Dermis blood vessel endothelial cell (primary cell): ENCODE measurements around the gene CDC16. TPM values are rescaled to one million over a fixed set of nuclear protein-coding genes. Genes with fewer than 3 reads are reported as not detected.
A peak's percentile ranks its signal among the peaks of the same experiment; 100 is the strongest.

Experiments used
- DNase-seq: peaks from one replicate; pipeline ENCODE4 v3.0.0; 2010
- total RNA-seq: library from RNA; depleted of rRNA; stranded (reverse); fragments of >200 nt; gene quantifications from 2 replicates; pipeline ENCODE4 v1.2.3, GENCODE V29; 2014

Gene CDC16
- total RNA-seq, 1 donor from 2014 or later = 46.5 TPM

- no peak for DNase-seq
Measured at GRCh38 chr13:114264886-114265611, 30.4 kb downstream of the CDC16 start.

- no peak for DNase-seq
Measured at GRCh38 chr13:114266241-114266640, 31.5 kb downstream of the CDC16 start.

GRCh38 chr13:114268344-114269280, 33.9 kb downstream of the CDC16 start:
- no peak for DNase-seq

GRCh38 chr13:114269281-114269770, 34.6 kb downstream of the CDC16 start:
- DNase-seq = no peak

- no peak for DNase-seq
Measured at GRCh38 chr13:114272977-114273376, 38.3 kb downstream of the CDC16 start.

DNA sequence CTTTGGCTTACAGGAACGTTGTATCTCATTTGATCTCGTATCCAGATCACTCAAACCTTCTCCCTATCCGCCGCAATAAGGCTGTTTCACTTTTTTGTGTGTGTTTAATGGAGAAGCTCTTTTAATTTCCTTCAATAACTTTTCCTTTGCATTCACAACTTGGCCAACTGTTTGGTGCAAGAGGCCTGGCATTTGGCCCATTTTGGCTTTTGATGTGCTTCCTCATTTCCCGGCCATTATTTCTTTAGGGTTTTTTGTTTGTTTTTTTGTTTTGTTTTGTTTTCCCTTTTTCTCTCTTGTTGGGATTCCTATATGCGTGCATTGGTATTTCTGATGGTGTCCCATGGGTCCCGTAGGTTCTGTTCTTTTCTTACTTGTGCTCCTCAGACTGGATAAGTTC, 40.6 kb downstream of the CDC16 start:
- DNase-seq = peak; percentile 17

DNA sequence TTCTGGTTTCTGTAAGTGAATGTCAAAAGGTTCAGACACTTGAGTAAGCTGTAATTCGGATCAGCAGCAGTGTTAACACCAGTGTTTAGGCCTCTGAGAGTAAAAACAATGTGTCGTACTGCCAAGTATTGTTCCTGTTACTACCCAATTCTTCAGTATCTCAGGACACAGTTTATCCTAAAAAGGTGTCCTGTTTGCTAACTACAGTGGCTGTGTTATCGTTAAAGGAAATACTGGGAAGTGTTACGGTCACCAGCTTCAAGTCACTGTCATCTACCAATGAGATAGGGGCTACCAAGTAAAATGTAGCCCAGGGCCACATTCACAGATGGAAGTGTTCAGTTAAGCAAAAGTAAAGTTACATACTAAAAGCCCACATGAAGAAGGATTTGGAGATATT, 44.4 kb downstream of the CDC16 start:
- no peak for DNase-seq

- DNase-seq = no peak
Measured at GRCh38 chr13:114279758-114280355, 45.2 kb downstream of the CDC16 start.

- DNase-seq = peak; percentile 96
Measured at GRCh38 chr13:114281351-114282040, 46.8 kb downstream of the CDC16 start, which contains the start of gene UPF3A. UPF3A (plus strand) TSS chr13:114281601; CDS start chr13:114281640, 39 bp downstream.

DNA sequence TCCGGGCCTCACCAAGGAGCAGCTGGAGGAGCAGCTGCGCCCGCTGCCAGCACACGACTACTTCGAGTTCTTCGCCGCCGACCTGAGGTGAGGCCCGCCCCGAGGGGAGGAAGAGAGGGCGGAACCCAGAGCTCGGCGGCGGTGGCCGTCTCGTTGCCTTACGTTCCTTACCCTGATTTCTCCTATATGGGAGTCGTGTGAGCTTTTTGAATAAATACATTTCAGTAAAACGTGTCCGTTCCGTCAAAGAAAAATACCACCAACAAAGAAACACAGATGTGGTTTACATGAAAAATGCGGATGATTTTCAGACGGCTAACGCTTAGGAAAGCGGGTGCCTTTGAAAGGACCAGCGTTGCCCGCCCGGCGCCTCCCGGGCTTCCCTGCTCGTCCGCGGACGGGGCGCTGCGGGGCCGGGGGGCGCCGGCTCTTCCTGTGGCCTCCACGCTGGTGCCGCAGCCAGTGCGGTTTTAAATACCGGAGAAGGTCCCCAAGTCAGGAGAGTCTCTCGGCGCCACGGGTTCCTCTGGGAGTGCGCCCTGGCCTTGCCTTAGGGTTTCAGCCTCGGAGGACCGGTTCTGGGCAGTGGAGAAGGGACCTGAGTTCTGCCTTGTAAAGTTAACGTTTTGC, 47.5 kb downstream of the CDC16 start:
- peak; percentile 80 for DNase-seq

GRCh38 chr13:114283576-114283975, 48.9 kb downstream of the CDC16 start:
- peak; percentile 6 for DNase-seq

GRCh38 chr13:114284680-114285079, 50.0 kb downstream of the CDC16 start:
- no peak for DNase-seq

GRCh38 chr13:114285166-114285808, 50.6 kb downstream of the CDC16 start:
- peak; percentile 7 for DNase-seq

DNA sequence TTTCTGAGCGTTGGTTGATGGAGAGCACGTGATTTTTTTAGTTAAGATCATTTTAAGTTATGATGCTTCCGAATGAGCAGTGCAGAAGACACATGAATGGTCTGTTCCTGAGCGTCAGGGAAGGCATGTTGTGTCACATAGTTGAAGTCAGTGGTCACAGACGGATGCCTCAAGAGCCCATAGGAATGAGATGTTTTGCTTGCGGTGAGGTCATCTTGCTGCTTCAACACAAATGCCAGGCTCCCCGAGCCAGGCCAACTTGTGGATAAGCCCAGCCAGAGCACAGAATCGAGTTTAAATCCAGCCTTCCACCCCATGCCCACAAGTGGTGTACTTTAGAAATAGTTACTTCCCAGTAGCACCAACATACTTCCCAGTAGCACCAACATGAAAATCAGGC, 52.1 kb downstream of the CDC16 start:
- no peak for DNase-seq

DNA sequence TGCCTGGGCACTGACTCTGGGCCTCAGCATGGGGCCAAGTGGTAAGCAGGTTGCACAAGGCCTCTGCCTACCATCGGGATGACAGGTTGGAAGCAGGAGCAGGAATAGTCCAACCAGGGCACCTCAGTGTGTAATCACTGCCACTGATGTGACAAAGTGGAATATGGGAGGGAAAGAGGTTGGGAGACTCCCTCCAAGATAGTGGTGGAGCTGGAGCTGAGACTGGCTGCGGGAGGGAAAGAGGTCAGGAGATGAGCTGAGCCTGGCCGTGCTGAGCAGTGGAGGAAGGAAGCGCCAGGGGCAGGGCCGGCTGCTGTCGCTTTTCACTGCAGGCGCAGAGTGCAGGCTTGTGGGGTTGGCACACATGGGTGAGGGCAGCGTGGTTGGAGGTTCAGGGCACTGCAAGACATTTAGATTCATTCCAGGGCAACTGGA, 53.5 kb downstream of the CDC16 start:
- DNase-seq = no peak

DNA sequence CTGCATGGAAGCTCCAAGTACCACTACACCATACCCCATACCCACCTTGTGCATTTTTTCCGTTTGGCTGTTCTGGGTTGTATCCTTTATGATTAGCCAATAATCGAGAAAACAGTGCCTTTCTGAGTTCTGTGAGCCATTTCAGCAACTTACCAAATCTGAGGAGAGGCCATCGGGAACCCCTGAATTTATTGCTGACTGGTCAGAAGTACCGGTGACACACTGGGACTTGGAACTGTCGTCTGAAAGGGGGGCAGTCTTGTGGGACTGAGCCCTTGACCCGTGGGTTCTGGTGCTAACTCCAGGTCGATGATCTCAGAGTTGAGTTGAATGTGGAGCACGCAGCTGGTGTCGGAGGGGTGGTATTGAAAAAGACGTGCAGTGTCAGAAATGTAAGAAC, 61.8 kb downstream of the CDC16 start:
- no peak for DNase-seq

DNA sequence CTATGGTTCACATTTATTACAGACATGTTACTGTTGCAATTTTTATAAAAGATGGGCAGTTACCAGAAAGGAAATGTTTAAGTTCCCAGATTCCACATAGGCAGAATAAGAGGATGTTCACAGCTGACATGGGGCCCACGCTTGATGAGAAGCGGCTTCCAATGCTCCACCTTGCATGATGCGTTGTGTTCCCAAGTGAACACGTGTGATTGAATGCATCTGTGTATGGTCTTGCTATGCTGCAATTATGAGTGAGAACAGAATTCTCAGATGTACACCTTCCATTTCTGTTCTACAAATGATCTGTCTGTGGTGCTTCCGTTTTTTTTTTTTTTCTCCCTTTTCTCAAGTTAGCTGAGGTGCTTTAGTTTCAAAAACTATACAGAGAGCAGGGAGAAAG, 62.2 kb downstream of the CDC16 start:
- DNase-seq = no peak

DNA sequence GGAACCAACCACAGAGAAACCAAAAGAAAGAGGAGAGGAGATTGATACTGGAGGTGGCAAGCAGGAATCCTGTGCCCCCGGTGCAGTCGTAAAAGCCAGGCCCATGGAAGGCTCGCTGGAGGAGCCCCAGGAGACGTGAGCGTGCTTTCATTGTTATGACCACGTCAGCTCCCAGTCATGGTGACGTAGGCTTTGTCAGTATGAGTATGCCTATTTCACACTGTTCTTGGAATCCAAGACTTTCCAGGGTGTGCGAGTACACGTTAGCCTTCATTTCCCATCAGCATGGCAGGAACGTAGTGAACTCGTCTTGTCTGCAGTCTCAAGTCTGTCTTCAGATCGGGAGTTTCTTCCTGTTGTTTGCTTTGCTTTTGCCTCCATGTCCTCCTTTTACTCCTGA, 64.2 kb downstream of the CDC16 start:
- no peak for DNase-seq

GRCh38 chr13:114299604-114300305, 65.1 kb downstream of the CDC16 start:
- DNase-seq = no peak

DNA sequence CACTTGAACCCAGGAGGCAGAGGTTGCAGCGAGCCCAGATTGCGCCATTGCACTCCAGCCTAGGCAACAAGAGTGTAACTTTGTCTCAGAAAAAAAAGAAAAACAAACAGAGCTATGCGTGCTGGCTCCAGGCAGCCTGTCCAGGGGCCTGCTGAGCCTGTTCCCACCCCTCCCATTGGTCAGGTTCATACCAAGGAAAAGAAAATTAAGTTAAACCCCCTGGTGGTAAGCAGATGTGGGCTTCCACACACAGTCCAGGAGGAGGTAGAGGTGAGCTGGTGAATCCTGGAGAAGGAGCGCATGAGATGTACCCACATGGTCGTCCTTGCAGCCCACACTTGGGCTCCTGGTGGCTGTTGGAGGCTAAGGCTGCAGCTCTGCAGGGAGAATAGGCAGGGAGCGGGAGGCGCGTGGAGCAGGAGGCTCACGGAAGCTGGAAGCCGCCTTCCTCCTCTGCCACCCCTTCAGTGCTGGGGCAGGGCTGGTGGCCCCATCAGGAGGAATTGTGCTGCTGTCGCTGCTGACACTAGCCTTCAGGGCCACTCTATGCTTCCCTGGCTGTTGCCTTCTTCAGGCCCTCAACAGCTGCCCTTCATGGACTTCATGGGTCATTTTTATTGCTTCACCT, 69.1 kb downstream of the CDC16 start:
- no peak for DNase-seq
